ENCODE measurements around the gene CES2. TPM values are rescaled to one million over a fixed set of nuclear protein-coding genes. Genes with fewer than 3 reads are reported as not detected.

Gene CES2
- total and polyA plus RNA-seq, 10 of the 15 experiments (the other 5 are each of a cell fraction or from before 2014, with no cell fraction given) = 1.6 to 33.7 (median 21.0) TPM

- TF ChIP-seq ZBTB4 (CRISPR knock-in tag; IDR thresholded peaks at IDR 0.05) (no peak), NFIC (IDR thresholded peaks at IDR 0.05; ENCODE audit: low read depth, low read length) (no peak)
These were observed 36.4 kb upstream of the CES2 start (continued) for GRCh38 chr16:66898933-66899309.

GRCh38 chr16:66899310-66899944 is 35.9 kb upstream of the CES2 start:
- no peak overlapping the region for H3K4me2 ChIP-seq (ENCODE audit: control insufficient read depth, insufficient read depth)
- CTCF ChIA-PET = interaction anchor here (1.5 kb wide), 1 partner anchor 17 kb away, joined by 4 read pairs; no protein-coding TSS in a partner anchor
- TF ChIP-seq ZNF24 (IDR thresholded peaks at IDR 0.05) (no peak), ZNF384 (IDR thresholded peaks at IDR 0.05; ENCODE audit: borderline replicate concordance, low read depth, low read length) (no peak), MAX (IDR thresholded peaks at IDR 0.05; ENCODE audit: low read depth, low read length) (no peak), KDM1A (IDR thresholded peaks at IDR 0.05; ENCODE audit: borderline replicate concordance) (no peak), ZNF622 (IDR thresholded peaks at IDR 0.05) (no peak), SKIL (IDR thresholded peaks at IDR 0.05; ENCODE audit: low read depth, poor library complexity, severe bottlenecking) (no peak), ZBTB11 (CRISPR knock-in tag; IDR thresholded peaks at IDR 0.05) (no peak), EZH2 (IDR thresholded peaks at IDR 0.05; ENCODE audit: borderline replicate concordance, control insufficient read depth, low read depth, low read length) (no peak), JUND (IDR thresholded peaks at IDR 0.05; ENCODE audit: low read depth, low read length) (no peak)

More at GRCh38 chr16:66899310-66899944, 35.9 kb upstream of the CES2 start:
- no peaks in the 10 kb centered on the region for H3K36me3 ChIP-seq (ENCODE audit: control insufficient read depth in 2 of 2, insufficient read depth in 2 of 2, low read length in 1 of 2)
- ATAC-seq (no peak), FAIRE-seq (no peak), DNase-seq (ENCODE audit: low read depth, low spot score) (no peak)
- H3K27ac ChIP-seq (ENCODE audit: control insufficient read depth, insufficient read depth) = no peak overlapping the region
- intact Hi-C loops (cut with micrococcal nuclease; ENCODE audit: unreplicated experiment) (no loop called here), in situ Hi-C loops (cut with MboI) (no loop called here)
- SMC1A ChIA-PET (ENCODE audit: uncharacterized antibody, unreplicated experiment) = no interaction called here
- no peaks in the 10 kb centered on the region for H3K79me2 ChIP-seq (ENCODE audit: control insufficient read depth, insufficient read depth, low read length)
- H3K9me3 ChIP-seq (replicated peaks; ENCODE audit: control insufficient read depth, insufficient read depth, low read length) = no peaks in the 10 kb centered on the region
- no peaks in the 10 kb centered on the region for H3K4me1 ChIP-seq (ENCODE audit: control insufficient read depth, insufficient read depth, low read length)
- RAD21 ChIA-PET (ENCODE audit: unreplicated experiment) = no interaction called here
- H2AFZ ChIP-seq (ENCODE audit: control insufficient read depth, low read depth, low read length) = no peak overlapping the region
- no peak overlapping the region for H3K9ac ChIP-seq (ENCODE audit: control insufficient read depth, insufficient read depth, low read length)
- no peaks in the 10 kb centered on the region for H4K20me1 ChIP-seq (ENCODE audit: control insufficient read depth, insufficient read depth)
- H3K4me3 ChIP-seq = no peak overlapping the region
- H3K27me3 ChIP-seq (replicated peaks in 1 of 2; ENCODE audit: control insufficient read depth in 2 of 2, insufficient read depth in 2 of 2, low read length in 1 of 2) = no peaks in the 10 kb centered on the region
- no TSS peak for BruUV-seq (replicated peaks)
- WGBS (ENCODE audit: insufficient coverage, insufficient replicate concordance, low lambda C conversion rate, missing lambda C conversion rate) = 46% methylated on average over 6 of the region's 6 CpGs
- POLR2A ChIA-PET = no interaction called here
